Mesenchymal stem cell (in vitro differentiated cells and primary cell): ENCODE data around the gene FAM219A.

Experiments
- DNase-seq: peaks from one replicate; pipeline ENCODE4 v3.0.0-alpha.2; 2013
- H2AFZ ChIP-seq: one replicate; pipeline ENCODE4 v1.6.1; 2013; ENCODE audit warnings: low read depth, mild to moderate bottlenecking, control low read depth, inconsistent platforms, low read length, moderate library complexity
- H2AK5ac ChIP-seq: 2 replicates; pipeline ENCODE4 v1.6.1; 2013; ENCODE audit warnings: low read length, moderate library complexity, mild to moderate bottlenecking, inconsistent platforms; ENCODE audit not compliant: severe bottlenecking
- H2BK120ac ChIP-seq: one replicate; pipeline ENCODE4 v1.6.1; 2013; ENCODE audit warnings: low read depth, mild to moderate bottlenecking, inconsistent platforms, low read length, moderate library complexity
- H2BK12ac ChIP-seq, 2 experiments: one replicate each; pipeline ENCODE4 v1.6.1; 2013; ENCODE audit warnings: inconsistent platforms in 2 of 2, low read length in 2 of 2, mild to moderate bottlenecking in 2 of 2, moderate library complexity in 2 of 2, control low read depth in 1 of 2
- H2BK15ac ChIP-seq: one replicate; pipeline ENCODE4 v1.6.1; 2013; ENCODE audit warnings: mild to moderate bottlenecking, low read depth, inconsistent platforms; ENCODE audit not compliant: poor library complexity, severe bottlenecking
- H2BK5ac ChIP-seq: 2 replicates; pipeline ENCODE4 v1.6.1; 2013; ENCODE audit warnings: low read depth, mild to moderate bottlenecking, low read length, control low read depth, inconsistent platforms; ENCODE audit not compliant: poor library complexity, severe bottlenecking
- H3K14ac ChIP-seq, 2 experiments: one replicate each; pipeline ENCODE4 v1.6.1; 2013; ENCODE audit warnings: inconsistent platforms in 2 of 2, low read length in 2 of 2, control low read depth in 1 of 2, mild to moderate bottlenecking in 1 of 2, moderate library complexity in 1 of 2
- H3K18ac ChIP-seq, 2 experiments: one replicate each; pipeline ENCODE4 v1.6.1; 2013; ENCODE audit warnings: inconsistent platforms in 2 of 2, low read length in 2 of 2, control low read depth in 1 of 2, low read depth in 1 of 2, mild to moderate bottlenecking in 1 of 2
- H3K23ac ChIP-seq, 2 experiments: one replicate each; pipeline ENCODE4 v1.6.1; 2013; ENCODE audit warnings: inconsistent platforms in 2 of 2, low read length in 2 of 2, mild to moderate bottlenecking in 2 of 2, moderate library complexity in 2 of 2, control low read depth in 1 of 2
- H3K27ac ChIP-seq: 2 replicates; pipeline ENCODE4 v1.5.1; 2013; ENCODE audit warnings: mild to moderate bottlenecking, moderate library complexity, low read length, control low read depth, inconsistent platforms; ENCODE audit not compliant: poor library complexity, severe bottlenecking
- H3K27me3 ChIP-seq, 2 experiments: 2 replicates each; pipeline versions ENCODE4 v1.6.1 to v1.7.0; 2013; ENCODE audit warnings: low read length in 2 of 2, mild to moderate bottlenecking in 2 of 2, moderate library complexity in 2 of 2, control low read depth in 1 of 2, inconsistent platforms in 1 of 2; ENCODE audit not compliant: control insufficient read depth in 1 of 2, insufficient read depth in 1 of 2
- H3K36me3 ChIP-seq, 2 experiments: 2 replicates each; pipeline versions ENCODE4 v1.6.1 to v1.7.0; 2013; ENCODE audit warnings: low read length in 2 of 2, control low read depth in 1 of 2, inconsistent platforms in 1 of 2, low read depth in 1 of 2, mild to moderate bottlenecking in 1 of 2; ENCODE audit not compliant: insufficient read depth in 2 of 2, control insufficient read depth in 1 of 2
- H3K4ac ChIP-seq, 2 experiments: one replicate each; pipeline ENCODE4 v1.6.1; 2013; ENCODE audit warnings: inconsistent platforms in 2 of 2, low read length in 2 of 2, mild to moderate bottlenecking in 2 of 2, moderate library complexity in 2 of 2, control low read depth in 1 of 2, low read depth in 1 of 2
- H3K4me1 ChIP-seq: 2 replicates; pipeline ENCODE4 v1.6.1; 2013; ENCODE audit warnings: low read depth, low read length, control low read depth; ENCODE audit not compliant: control insufficient read depth, insufficient read depth
- H3K4me2 ChIP-seq: 2 replicates; pipeline ENCODE4 v1.6.1; 2013; ENCODE audit warnings: low read length, mild to moderate bottlenecking, inconsistent platforms; ENCODE audit not compliant: poor library complexity, severe bottlenecking
- H3K4me3 ChIP-seq, 2 experiments: 2 replicates each; pipeline versions ENCODE4 v1.5.1 to v1.7.0; 2013; ENCODE audit warnings: low read length in 2 of 2, mild to moderate bottlenecking in 2 of 2, control low read depth in 1 of 2, low read depth in 1 of 2; ENCODE audit not compliant: insufficient read depth in 1 of 2
- H3K79me1 ChIP-seq: replicated peaks from 2 replicates; pipeline ENCODE4 v1.6.1; 2013; ENCODE audit warnings: mild to moderate bottlenecking, control low read depth, low read length, inconsistent platforms; ENCODE audit not compliant: poor library complexity, severe bottlenecking
- H3K9ac ChIP-seq: 2 replicates; pipeline ENCODE4 v1.7.0; 2013; ENCODE audit warnings: mild to moderate bottlenecking, low read length, moderate library complexity
- H3K9me3 ChIP-seq: 2 replicates; pipeline ENCODE4 v1.7.0; 2013; ENCODE audit warnings: mild to moderate bottlenecking, low read length; ENCODE audit not compliant: control insufficient read depth
- H4K8ac ChIP-seq: one replicate; pipeline ENCODE4 v1.6.1; 2013; ENCODE audit warnings: inconsistent platforms, mild to moderate bottlenecking, low read length, moderate library complexity
- H4K91ac ChIP-seq: one replicate; pipeline ENCODE4 v1.6.1; 2013; ENCODE audit warnings: mild to moderate bottlenecking, low read length, inconsistent platforms
- WGBS: methylation state at CpG from one replicate; pipeline ENCODE4 v1.1.7; 2013; ENCODE audit warnings: mixed read lengths; 5-methylcytosine and 5-hydroxymethylcytosine counted together

FAM219A gene

DNA sequence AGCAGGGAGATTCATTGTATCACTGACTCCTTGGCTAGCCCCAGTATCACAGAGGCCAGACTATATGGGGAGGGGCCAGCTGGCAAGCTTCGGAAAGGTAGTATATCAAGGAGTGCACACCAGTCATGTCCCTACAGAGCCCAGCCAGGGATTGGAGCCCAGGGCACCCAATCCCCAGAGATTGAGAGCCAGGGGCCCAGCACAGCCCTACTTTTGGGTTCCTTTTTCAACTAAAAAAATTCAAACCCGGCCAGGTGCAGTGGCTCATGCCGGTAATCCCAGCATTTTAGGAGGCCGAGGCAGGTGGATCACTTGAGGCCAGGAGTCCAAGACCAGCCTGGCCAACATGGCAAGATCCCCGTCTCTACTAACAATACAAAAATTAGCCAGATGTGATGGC is 76.3 kb downstream of the FAM219A start:
- no peak overlapping the region for H4K91ac ChIP-seq
- no peak overlapping the region for H3K4ac ChIP-seq
- H3K27ac ChIP-seq, result no peak overlapping the region
- H3K9me3 ChIP-seq, result no peaks in the 10 kb centered on the region
- H2AK5ac ChIP-seq, result no peak overlapping the region
- peaks cover 24% of the 10 kb centered on the region for H3K4me1 ChIP-seq
- H3K4me3 ChIP-seq, result no peak overlapping the region
- peaks cover 3 to 44% of the 10 kb centered on the region in 2 experiments for H3K27me3 ChIP-seq
- WGBS, result 99% methylated on average over 4 of the region's 5 CpGs
- no peak overlapping the region for H3K23ac ChIP-seq
- no peak overlapping the region for H3K4me2 ChIP-seq
- no peak overlapping the region for H3K9ac ChIP-seq
- no peaks in the 10 kb centered on the region for H3K79me1 ChIP-seq
- no peak overlapping the region for H3K18ac ChIP-seq
- no peak overlapping the region for H4K8ac ChIP-seq
- H2BK15ac ChIP-seq, result no peak overlapping the region
- H2AFZ ChIP-seq, result no peak overlapping the region
- no peak overlapping the region for H2BK5ac ChIP-seq
- DNase-seq, result no peak
- H2BK120ac ChIP-seq, result no peak overlapping the region
- no peaks in the 10 kb centered on the region for H3K36me3 ChIP-seq
- H3K14ac ChIP-seq, result no peak overlapping the region
- H2BK12ac ChIP-seq, result no peak overlapping the region

DNA sequence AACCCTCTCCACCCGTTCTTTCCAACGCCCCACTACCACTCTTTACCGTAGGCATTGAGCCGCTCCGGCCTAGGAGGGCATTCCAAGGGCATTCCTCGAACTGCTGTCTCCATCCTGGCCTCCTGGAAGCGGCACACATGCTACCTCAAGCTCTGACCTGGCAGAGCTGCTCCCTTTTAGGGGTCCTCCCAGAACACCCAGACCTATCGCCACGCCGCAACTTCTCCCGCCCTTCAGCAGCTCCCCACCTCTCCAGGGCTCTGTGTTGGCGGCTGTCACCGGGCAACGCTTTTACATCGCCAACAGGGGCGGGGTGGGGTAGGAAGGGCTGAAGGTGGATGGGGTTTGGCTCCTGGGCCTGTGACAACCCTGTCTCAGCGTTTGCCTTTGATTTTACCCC is 77.0 kb downstream of the FAM219A start:
- Histone ChIP-seq H3K4me3 (peak overlapping the region in 1 of 2 experiments; percentile 76), H2BK12ac (no peak overlapping the region), H2AFZ (peak overlapping the region; percentile 83), H3K36me3 (no peaks in the 10 kb centered on the region), H3K14ac (no peak overlapping the region), H3K79me1 (no peaks in the 10 kb centered on the region), H3K27ac (no peak overlapping the region), H3K23ac (no peak overlapping the region), H3K9ac (peak overlapping the region; percentile 79), H2AK5ac (no peak overlapping the region), H2BK120ac (no peak overlapping the region), H3K4me1 (peaks cover 27% of the 10 kb centered on the region), H3K27me3 (peaks cover 4 to 37% of the 10 kb centered on the region in 2 experiments), H2BK5ac (no peak overlapping the region), H3K4me2 (peak overlapping the region; percentile 72), H4K8ac (no peak overlapping the region), H4K91ac (no peak overlapping the region), H3K9me3 (no peaks in the 10 kb centered on the region), H3K4ac (no peak overlapping the region), H2BK15ac (no peak overlapping the region), H3K18ac (peak overlapping the region in 1 of 2 experiments; percentile 28)
- 22% methylated on average over 14 of the region's 17 CpGs for WGBS
- DNase-seq, result no peak

DNA sequence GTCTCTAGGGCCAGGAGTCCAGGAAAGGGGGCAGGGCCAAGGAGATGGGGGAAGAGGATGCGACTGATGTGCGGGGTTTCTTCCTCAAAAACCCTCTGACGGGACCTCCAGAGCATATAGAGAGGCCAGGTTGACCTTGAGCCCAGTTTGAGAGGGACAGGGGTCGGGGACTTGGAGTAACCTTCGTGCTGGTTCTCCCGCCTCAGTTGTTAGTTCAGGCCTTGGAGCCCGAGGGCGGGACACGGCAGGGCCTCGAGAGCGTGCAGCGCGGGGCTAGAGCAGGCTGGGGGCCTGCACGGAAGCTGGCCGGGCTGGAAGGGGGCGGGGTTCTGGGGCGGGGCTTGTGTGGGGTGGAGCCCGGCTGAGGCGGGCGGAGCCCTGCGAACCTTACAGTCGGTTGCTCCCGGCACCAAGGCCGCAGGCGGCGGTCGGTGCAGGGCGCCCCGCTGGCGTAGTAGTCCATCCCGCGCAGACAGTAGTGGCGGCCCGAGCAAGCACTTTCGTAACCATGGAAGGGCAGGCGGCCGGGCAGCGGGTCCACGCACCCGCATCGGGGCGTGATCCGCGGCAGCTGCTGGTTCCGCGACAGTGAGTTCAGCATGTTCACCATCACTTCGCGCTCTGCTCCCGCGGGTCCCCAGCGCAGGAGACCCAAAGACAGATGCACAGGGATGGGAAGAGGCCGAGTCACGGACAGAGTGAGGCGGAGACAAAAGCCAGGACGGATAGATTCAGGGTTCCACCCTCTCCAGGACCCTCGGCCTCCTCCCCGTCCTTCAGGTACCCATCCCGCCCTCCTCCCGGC is 77.7 kb downstream of the FAM219A start:
- no peaks in the 10 kb centered on the region for H3K79me1 ChIP-seq
- H2AK5ac ChIP-seq, result no peak overlapping the region
- peak overlapping the region; percentile 59 for H4K8ac ChIP-seq
- peak overlapping the region; percentile 72 for H3K4me2 ChIP-seq
- peak overlapping the region; percentile 52 to 76 for H3K4me3 ChIP-seq
- no peak overlapping the region for H3K23ac ChIP-seq
- H4K91ac ChIP-seq, result peak overlapping the region; percentile 70
- H3K14ac ChIP-seq, result no peak overlapping the region
- H2BK15ac ChIP-seq, result no peak overlapping the region
- peak overlapping the region in 1 of 2 experiments; percentile 28 for H3K18ac ChIP-seq
- peaks cover 32% of the 10 kb centered on the region for H3K4me1 ChIP-seq
- peak overlapping the region in 1 of 2 experiments; percentile 3 for H2BK12ac ChIP-seq
- no peaks in the 10 kb centered on the region for H3K9me3 ChIP-seq
- H3K4ac ChIP-seq, result no peak overlapping the region
- WGBS, result 2% methylated on average over 57 of the region's 59 CpGs
- no peak overlapping the region for H3K27ac ChIP-seq
- peak overlapping the region; percentile 83 for H2AFZ ChIP-seq
- peak overlapping the region; percentile 79 for H3K9ac ChIP-seq
- H2BK5ac ChIP-seq, result no peak overlapping the region
- no peaks in the 10 kb centered on the region for H3K36me3 ChIP-seq
- no peak overlapping the region for H2BK120ac ChIP-seq
- H3K27me3 ChIP-seq, result peaks cover 10 to 33% of the 10 kb centered on the region in 2 experiments
- DNase-seq, result peak; percentile 80

DNA sequence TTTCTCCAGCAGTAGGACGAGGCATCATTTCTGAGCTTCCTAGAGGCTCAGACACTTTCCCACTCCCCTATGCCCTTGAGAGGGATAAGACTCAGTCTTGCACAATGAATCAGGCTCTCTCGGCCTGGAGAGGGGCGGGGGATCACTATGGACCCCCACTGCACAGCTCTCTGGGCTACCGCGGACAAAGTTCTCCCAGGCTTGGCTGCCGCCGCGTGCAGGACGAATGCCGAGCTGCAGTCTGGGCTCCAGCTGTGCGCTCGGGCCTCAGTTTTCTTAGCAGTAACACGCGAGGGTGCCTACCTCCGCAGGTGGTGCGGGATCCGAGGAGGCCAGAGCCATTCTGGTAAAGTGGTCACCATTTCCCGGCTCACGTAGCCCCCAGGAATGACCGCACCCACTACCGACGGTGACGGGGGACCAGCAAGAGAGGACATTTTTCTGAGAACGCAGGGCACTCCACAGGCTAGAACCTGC is 78.3 kb downstream of the FAM219A start:
- no peak overlapping the region for H3K14ac ChIP-seq
- H2AK5ac ChIP-seq, result no peak overlapping the region
- H3K4ac ChIP-seq, result no peak overlapping the region
- no peak overlapping the region for H2BK5ac ChIP-seq
- peak overlapping the region; percentile 52 to 70 for H3K4me3 ChIP-seq
- no peak overlapping the region for H2BK12ac ChIP-seq
- H3K27me3 ChIP-seq, result peaks cover 16 to 32% of the 10 kb centered on the region in 2 experiments
- H3K4me1 ChIP-seq, result peaks cover 32% of the 10 kb centered on the region
- H3K36me3 ChIP-seq, result no peaks in the 10 kb centered on the region
- no peak overlapping the region for H4K91ac ChIP-seq
- no peaks in the 10 kb centered on the region for H3K79me1 ChIP-seq
- DNase-seq, result peak; percentile 39
- no peak overlapping the region for H2BK15ac ChIP-seq
- H3K18ac ChIP-seq, result peak overlapping the region in 1 of 2 experiments; percentile 16
- peak overlapping the region; percentile 70 for H2AFZ ChIP-seq
- H3K9ac ChIP-seq, result peak overlapping the region; percentile 31
- H2BK120ac ChIP-seq, result no peak overlapping the region
- peak overlapping the region; percentile 52 for H4K8ac ChIP-seq
- H3K9me3 ChIP-seq, result no peaks in the 10 kb centered on the region
- H3K27ac ChIP-seq, result no peak overlapping the region
- peak overlapping the region; percentile 72 for H3K4me2 ChIP-seq
- H3K23ac ChIP-seq, result no peak overlapping the region
- WGBS, result 11% methylated on average over 24 of the region's 24 CpGs
